IMR-90 (cell line): Measurements from ENCODE around the gene ABCA7. TPM values are rescaled to one million over a fixed set of nuclear protein-coding genes. Genes with fewer than 3 reads are reported as not detected.

ENCODE experiments used
- ATAC-seq: fragments of 200-7000 bp; cut with Tn5 transposase; 2 replicates; pipeline ENCODE4 v1.9.1; 2020; ENCODE audit warnings: low read depth, mild to moderate bottlenecking, moderate library complexity
- BruUV-seq: library from RNA; stranded (reverse); fragments of 400-500 nt; replicated peaks from 2 replicates; lab custom pipeline; 2021; lab: Mats Ljungman, UMichigan
- CTCF ChIA-PET: fragments of 300-600 bp; formaldehyde crosslinking; extraction: SDS; loops from one replicate; lab custom pipeline; 2021; ENCODE audit warnings: antibody characterized with exemption; lab: Yijun Ruan, JAX
- POLR2A ChIA-PET: fragments of 300-600 bp; sonication (Branson Sonifier 250); formaldehyde crosslinking; loops from one replicate; lab custom pipeline; 2022; ENCODE audit warnings: antibody characterized with exemption; ENCODE audit not compliant: unreplicated experiment; lab: Charles Lee
- DNase-seq: peaks from one replicate; pipeline ENCODE4 v3.0.0; 2013
- H2AFZ ChIP-seq: replicated peaks from 2 replicates; pipeline ENCODE3; 2013; ENCODE audit warnings: low read length, mild to moderate bottlenecking; ENCODE audit not compliant: poor library complexity
- H2AK5ac ChIP-seq: 2 replicates; pipeline ENCODE4 v1.6.1; 2013; ENCODE audit warnings: low read depth, low read length, inconsistent platforms
- H2AK9ac ChIP-seq: replicated peaks from 2 replicates; pipeline ENCODE3; 2013; ENCODE audit warnings: mild to moderate bottlenecking, low read depth, low read length, moderate library complexity; ENCODE audit not compliant: poor library complexity
- H2BK120ac ChIP-seq: 2 replicates; pipeline ENCODE4 v1.6.1; 2013; ENCODE audit warnings: low read depth, low read length, inconsistent platforms
- H2BK15ac ChIP-seq: 3 replicates; pipeline ENCODE4 v1.6.1; 2013; ENCODE audit warnings: low read depth, low read length, inconsistent platforms
- H2BK20ac ChIP-seq: 2 replicates; pipeline ENCODE4 v1.6.1; 2013; ENCODE audit warnings: low read depth, mild to moderate bottlenecking, inconsistent platforms, low read length, moderate library complexity
- H2BK5ac ChIP-seq: 2 replicates; pipeline ENCODE4 v1.6.1; 2013; ENCODE audit warnings: mild to moderate bottlenecking, low read depth, low read length, inconsistent platforms; ENCODE audit not compliant: poor library complexity, severe bottlenecking
- H3K14ac ChIP-seq: replicated peaks from 2 replicates; pipeline ENCODE4 v1.6.1; 2013; ENCODE audit warnings: low read depth, low read length, inconsistent platforms
- H3K18ac ChIP-seq: 2 replicates; pipeline ENCODE4 v1.6.1; 2013; ENCODE audit warnings: low read depth, low read length, control low read depth
- H3K23ac ChIP-seq: 2 replicates; pipeline ENCODE4 v1.6.1; 2013; ENCODE audit warnings: low read depth, low read length, inconsistent platforms
- H3K27ac ChIP-seq: 2 replicates; pipeline ENCODE4 v1.5.1; 2013; ENCODE audit warnings: mild to moderate bottlenecking, control low read depth, low read length; ENCODE audit not compliant: insufficient read depth
- H3K27me3 ChIP-seq: 2 replicates; pipeline ENCODE4 v1.6.1; 2013; ENCODE audit warnings: low read length; ENCODE audit not compliant: control insufficient read depth, insufficient read depth
- H3K36me3 ChIP-seq: 2 replicates; pipeline ENCODE4 v1.6.1; 2013; ENCODE audit warnings: low read length, mixed read lengths; ENCODE audit not compliant: control insufficient read depth, insufficient read depth
- H3K4ac ChIP-seq: 2 replicates; pipeline ENCODE4 v1.6.1; 2013; ENCODE audit warnings: low read depth, low read length, inconsistent platforms
- H3K4me1 ChIP-seq: 2 replicates; pipeline ENCODE4 v1.6.1; 2013; ENCODE audit warnings: low read length, mixed read lengths; ENCODE audit not compliant: control insufficient read depth, insufficient read depth
- H3K4me2 ChIP-seq: 2 replicates; pipeline ENCODE4 v1.6.1; 2013; ENCODE audit warnings: low read depth, mild to moderate bottlenecking, control low read depth, low read length, moderate library complexity
- H3K4me3 ChIP-seq: 2 replicates; pipeline ENCODE4 v1.5.1; 2013; ENCODE audit warnings: low read depth, mild to moderate bottlenecking, control low read depth, low read length, moderate library complexity; ENCODE audit not compliant: insufficient read depth
- H3K56ac ChIP-seq: 2 replicates; pipeline ENCODE4 v1.6.1; 2013; ENCODE audit warnings: low read length, inconsistent platforms; ENCODE audit not compliant: insufficient read depth; ENCODE audit errors: extremely low read depth
- H3K79me1 ChIP-seq, 2 experiments: 2 replicates each; pipeline ENCODE4 v1.6.1; 2013; ENCODE audit warnings: low read length in 2 of 2, inconsistent platforms in 1 of 2, low read depth in 1 of 2
- H3K9ac ChIP-seq: 2 replicates; pipeline ENCODE4 v1.6.1; 2013; ENCODE audit warnings: low read depth, low read length, control low read depth
- H3K9me1 ChIP-seq: 2 replicates; pipeline ENCODE4 v1.6.1; 2013; ENCODE audit warnings: low read length, inconsistent platforms; ENCODE audit not compliant: insufficient read depth
- H3K9me3 ChIP-seq: 2 replicates; pipeline ENCODE4 v1.6.1; 2013; ENCODE audit warnings: low read length; ENCODE audit not compliant: control insufficient read depth, insufficient read depth
- H4K20me1 ChIP-seq: 2 replicates; pipeline ENCODE4 v1.6.1; 2013; ENCODE audit warnings: low read length, inconsistent platforms; ENCODE audit not compliant: insufficient read depth
- H4K5ac ChIP-seq: 2 replicates; pipeline ENCODE4 v1.6.1; 2013; ENCODE audit warnings: mild to moderate bottlenecking, low read depth, low read length, control low read depth
- H4K8ac ChIP-seq, 2 experiments: 2 replicates each; pipeline ENCODE4 v1.6.1; 2013; ENCODE audit warnings: low read depth in 2 of 2, low read length in 2 of 2, control low read depth in 1 of 2, inconsistent platforms in 1 of 2
- H4K91ac ChIP-seq: 2 replicates; pipeline ENCODE4 v1.6.1; 2013; ENCODE audit warnings: low read depth, low read length, inconsistent platforms; ENCODE audit not compliant: insufficient read depth
- BHLHE40 ChIP-seq: fragments of 150-350 bp; IDR thresholded peaks from 2 replicates; pipeline ENCODE4 v1.6.1; 2016; ENCODE audit warnings: mild to moderate bottlenecking, low read depth, low read length
- CEBPB ChIP-seq: IDR thresholded peaks from 2 replicates; pipeline ENCODE4 v1.6.1; 2012; ENCODE audit warnings: low read depth, low read length, improper control_type of control experiment
- CHD1 ChIP-seq: IDR thresholded peaks from 2 replicates; pipeline ENCODE4 v1.6.1; 2012; ENCODE audit warnings: low read depth, low read length, improper control_type of control experiment
- CTCF ChIP-seq: conservative IDR thresholded peaks from 2 replicates; pipeline ENCODE4 v1.5.1; 2012; ENCODE audit warnings: mild to moderate bottlenecking, low read depth, low read length, improper control_type of control experiment
- ELK1 ChIP-seq: fragments of 150-350 bp; IDR thresholded peaks from 2 replicates; pipeline ENCODE4 v1.6.1; 2016; ENCODE audit warnings: low read depth, mild to moderate bottlenecking, low read length, moderate library complexity, borderline replicate concordance
- FOS ChIP-seq: fragments of 150-350 bp; IDR thresholded peaks from 2 replicates; pipeline ENCODE4 v1.6.1; 2016; ENCODE audit warnings: low read depth, low read length
- MAZ ChIP-seq: IDR thresholded peaks from 2 replicates; pipeline ENCODE4 v1.6.1; 2012; ENCODE audit warnings: low read depth, mild to moderate bottlenecking, low read length, improper control_type of control experiment, moderate library complexity, borderline replicate concordance
- NFE2L2 ChIP-seq: fragments of 150-350 bp; IDR thresholded peaks from 2 replicates; pipeline ENCODE4 v1.6.1; 2016; ENCODE audit warnings: low read depth, mild to moderate bottlenecking, low read length
- POLR2A ChIP-seq: IDR thresholded peaks from 2 replicates; pipeline ENCODE4 v1.6.1; 2012; ENCODE audit warnings: mild to moderate bottlenecking, low read depth, low read length
- RAD21 ChIP-seq: IDR thresholded peaks from 2 replicates; pipeline ENCODE4 v1.6.1; 2012; ENCODE audit warnings: low read length, improper control_type of control experiment
- RCOR1 ChIP-seq: IDR thresholded peaks from 2 replicates; pipeline ENCODE4 v1.6.1; 2012; ENCODE audit warnings: mild to moderate bottlenecking, low read length, improper control_type of control experiment; ENCODE audit not compliant: insufficient replicate concordance
- RFX5 ChIP-seq: IDR thresholded peaks from 2 replicates; pipeline ENCODE4 v1.8.0; 2012; ENCODE audit warnings: low read depth, mild to moderate bottlenecking, low read length, moderate library complexity
- SMC3 ChIP-seq: fragments of 150-350 bp; IDR thresholded peaks from 2 replicates; pipeline ENCODE4 v1.6.1; 2016; ENCODE audit warnings: low read depth, mild to moderate bottlenecking, antibody characterized with exemption, low read length, moderate library complexity
- USF2 ChIP-seq: fragments of 150-350 bp; IDR thresholded peaks from 2 replicates; pipeline ENCODE4 v1.6.1; 2017; ENCODE audit warnings: mild to moderate bottlenecking, antibody characterized with exemption, low read length, low read depth
- WGBS, 2 experiments: methylation state at CpG; one replicate each; pipeline versions ENCODE4 v1.1.5 to v1.1.7; 2013; ENCODE audit warnings: missing lambda C conversion rate in 2 of 2; ENCODE audit not compliant: insufficient read length in 1 of 2; ENCODE audit errors: extremely low coverage in 2 of 2; 5-methylcytosine and 5-hydroxymethylcytosine counted together
- dilution Hi-C: fragments of 300-500 bp; cut with HindIII; formaldehyde crosslinking; loops from one replicate; pipeline ENCODE4 v1.14.3; 2018; ENCODE audit warnings: low sequenced_read_pairs; ENCODE audit not compliant: unreplicated experiment
- in situ Hi-C: fragments of 300-500 bp; cut with MboI; formaldehyde crosslinking; loops from 3 replicates; pipeline ENCODE4 v1.14.3; 2019; ENCODE audit warnings: low sequenced_read_pairs, inconsistent platforms, mixed read lengths
- intact Hi-C: fragments of 100-400 bp; cut with micrococcal nuclease; formaldehyde crosslinking; loops from 2 replicates; pipeline ENCODE4 v1.10.0; 2022
- polyA plus RNA-seq, 3 experiments: library from polyadenylated mRNA; depleted of rRNA; stranded (reverse); fragments of >200 nt; gene quantifications; 2 replicates each; pipeline ENCODE4 v1.2.3, GENCODE V29; 2012; ENCODE audit warnings: low replicate concordance in 1 of 3
- total RNA-seq: library from RNA; depleted of rRNA; stranded (reverse); fragments of >200 nt; gene quantifications from 2 replicates; pipeline ENCODE4 v1.2.3, GENCODE V29; 2012

Gene ABCA7
- total and polyA plus RNA-seq, 2 of the 4 experiments (the other 2 are of a cell fraction): 0.36 to 3.3 TPM

GRCh38 chr19:1038978-1039645, 795 bp upstream of the ABCA7 start:
- ChIA-PET CTCF (interaction anchor here (0.6 to 1.2 kb wide), 2 partner anchors 29 to 414 kb away, joined by 3 read pairs; no protein-coding TSS in a partner anchor), POLR2A (interaction anchor here (0.7 to 1.8 kb wide), 3 partner anchors 11 to 13 kb away, joined by 3 to 4 read pairs (median 3); partner anchors contain the start of gene CNN2)
- Histone ChIP-seq H3K9me3 (no peaks in the 10 kb centered on the region), H3K14ac (no peak overlapping the region), H3K23ac (peak overlapping the region; percentile 5; the same call in 1 of the 2 replicates), H3K56ac (no peak overlapping the region), H3K4me3 (no peak overlapping the region), H2BK120ac (no peak overlapping the region), H2AFZ (peak overlapping the region; percentile 90), H3K36me3 (peaks cover 34% of the 10 kb centered on the region), H2BK5ac (no peak overlapping the region), H3K4me1 (peaks cover 7% of the 10 kb centered on the region; the same call in 1 of the 2 replicates), H3K9me1 (no peaks in the 10 kb centered on the region), H4K91ac (no peak overlapping the region), H3K27me3 (no peaks in the 10 kb centered on the region), H2AK9ac (peak overlapping the region; percentile 47), H4K5ac (no peak overlapping the region), H2BK20ac (no peak overlapping the region), H3K4ac (no peak overlapping the region), H2BK15ac (no peak overlapping the region), H3K4me2 (no peak overlapping the region; the same call in 1 of the 2 replicates), H3K27ac (no peak overlapping the region), H2AK5ac (no peak overlapping the region), H3K9ac (no peak overlapping the region), H4K20me1 (peaks cover 48% of the 10 kb centered on the region), H4K8ac (peak overlapping the region in 1 of 2 experiments; percentile 11; a peak in 1 of 4 replicates), H3K79me1 (peaks cover 0 to 28% of the 10 kb centered on the region in 2 experiments; a peak in 2 of 4 replicates), H3K18ac (no peak overlapping the region)
- DNase-seq (peak; percentile 28), ATAC-seq (peak; percentile 0; the same call in 1 of the 2 replicates)
- BruUV-seq: no TSS peak
- 71% methylated on average over 18 of the region's 22 CpGs; no CpG with 5 or more reads in 1 of the 2 experiments for WGBS, 2 experiments
- intact Hi-C loops: no loop called here
- dilution Hi-C loops: no loop called here
- in situ Hi-C loops: no loop called here
- TF ChIP-seq CHD1 (no peak), SMC3 (no peak), NFE2L2 (no peak), BHLHE40 (no peak), RFX5 (no peak), FOS (no peak), ELK1 (no peak), CEBPB (no peak), RCOR1 (no peak), USF2 (no peak), POLR2A (no peak), RAD21 (no peak), MAZ (no peak), CTCF (no peak)
